GM03348 (cell line): Measurements from ENCODE around the gene BRCA2.
A peak's percentile ranks its signal among the peaks of the same experiment; 100 is the strongest.

Experiments used
- DNase-seq: peaks from one replicate; pipeline ENCODE4 v3.0.0; 2012; ENCODE audit warnings: low spot score

Gene BRCA2

GRCh38 chr13:32385410-32385809 is 70.1 kb downstream of the BRCA2 start:
- no peak for DNase-seq

- DNase-seq: no peak
These were observed 74.7 kb downstream of the BRCA2 start for GRCh38 chr13:32390048-32390447.

GRCh38 chr13:32390484-32390883 is 75.2 kb downstream of the BRCA2 start:
- no peak for DNase-seq

- DNase-seq: no peak
These were observed 75.9 kb downstream of the BRCA2 start for GRCh38 chr13:32391101-32391619.

- DNase-seq: no peak
These were observed 87.8 kb downstream of the BRCA2 start for GRCh38 chr13:32403108-32403507.

- no peak for DNase-seq
These were observed 92.5 kb downstream of the BRCA2 start for GRCh38 chr13:32407854-32408253.

GRCh38 chr13:32408296-32409000 is 93.1 kb downstream of the BRCA2 start:
- DNase-seq: no peak

GRCh38 chr13:32409001-32409313 is 93.6 kb downstream of the BRCA2 start:
- no peak for DNase-seq

GRCh38 chr13:32409561-32410421 is 94.5 kb downstream of the BRCA2 start:
- DNase-seq: peak; percentile 23

- DNase-seq: no peak
These were observed 98.0 kb downstream of the BRCA2 start for GRCh38 chr13:32413284-32413683.

GRCh38 chr13:32414580-32414979 is 99.3 kb downstream of the BRCA2 start:
- DNase-seq: no peak

- DNase-seq: peak; percentile 12
These were observed 99.7 kb downstream of the BRCA2 start for GRCh38 chr13:32415019-32415418.

- DNase-seq: no peak
These were observed 102.7 kb downstream of the BRCA2 start for GRCh38 chr13:32417995-32418394.

- DNase-seq: no peak
These were observed 104.6 kb downstream of the BRCA2 start for GRCh38 chr13:32419862-32420261.

GRCh38 chr13:32423592-32423991 is 108.3 kb downstream of the BRCA2 start:
- no peak for DNase-seq

GRCh38 chr13:32425158-32425557 is 109.8 kb downstream of the BRCA2 start:
- no peak for DNase-seq

GRCh38 chr13:32426191-32426989 is 111.1 kb downstream of the BRCA2 start:
- DNase-seq: peak; percentile 21

- peak; percentile 63 for DNase-seq
These were observed 111.9 kb downstream of the BRCA2 start for GRCh38 chr13:32426990-32427851.

GRCh38 chr13:32427852-32428580 is 112.7 kb downstream of the BRCA2 start, which contains the start of gene N4BP2L1:
Gene N4BP2L1 (minus strand): TSS chr13:32428130. CDS start chr13:32428082, 48 bp downstream.
- peak; percentile 79 for DNase-seq

GRCh38 chr13:32428581-32429432 is 113.5 kb downstream of the BRCA2 start:
- DNase-seq: peak; percentile 14
